Measurements from ENCODE around the gene MAGIX.

Gene MAGIX

DNA sequence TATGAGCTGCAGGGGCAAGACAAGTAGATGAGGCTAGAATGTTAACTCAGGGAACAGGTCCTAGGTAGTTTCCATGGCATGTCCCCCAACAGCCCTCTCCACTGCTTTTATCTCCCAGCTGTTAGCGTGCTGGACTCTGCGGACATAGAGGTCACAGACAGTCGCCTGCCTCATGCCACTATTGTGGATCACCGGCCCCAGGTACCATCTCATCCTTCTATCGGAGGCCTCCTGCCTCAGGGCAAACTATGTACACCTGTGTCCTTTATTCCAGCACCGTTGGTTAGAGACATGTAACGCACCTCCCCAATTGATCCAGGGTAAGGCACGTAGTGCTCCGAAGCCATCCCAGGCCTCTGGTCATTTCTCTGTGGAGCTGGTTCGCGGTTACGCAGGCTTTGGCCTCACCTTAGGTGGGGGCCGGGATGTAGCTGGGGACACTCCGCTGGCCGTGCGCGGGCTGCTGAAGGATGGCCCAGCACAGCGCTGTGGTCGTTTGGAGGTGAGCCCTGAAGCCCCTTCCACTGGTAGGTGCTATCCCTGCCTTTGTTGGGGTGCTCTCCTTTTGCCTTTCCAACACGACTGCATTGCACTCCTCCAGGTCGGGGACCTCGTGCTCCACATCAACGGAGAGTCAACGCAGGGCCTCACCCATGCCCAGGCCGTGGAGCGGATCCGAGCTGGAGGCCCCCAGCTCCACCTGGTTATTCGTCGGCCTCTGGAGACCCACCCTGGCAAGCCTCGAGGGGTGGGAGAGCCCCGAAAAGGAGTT, 2.2 kb downstream of the MAGIX start:
- TF ChIP-seq POLR2AphosphoS5 (IDR thresholded peaks at IDR 0.05; ENCODE audit: low read depth, low read length) = no peak
- no peak for TF ChIP-seq TAF1 (IDR thresholded peaks at IDR 0.05; ENCODE audit: borderline replicate concordance, insufficient read depth, low read length)
- TF ChIP-seq FOXP2 (optimal IDR thresholded peaks at IDR 0.05; ENCODE audit: borderline replicate concordance, extremely low read depth, extremely low read length, insufficient read depth) = no peak
- no peak for TF ChIP-seq SIN3A (IDR thresholded peaks at IDR 0.05; ENCODE audit: borderline replicate concordance, insufficient read depth, low read length)
- TF ChIP-seq, protein P1, sequence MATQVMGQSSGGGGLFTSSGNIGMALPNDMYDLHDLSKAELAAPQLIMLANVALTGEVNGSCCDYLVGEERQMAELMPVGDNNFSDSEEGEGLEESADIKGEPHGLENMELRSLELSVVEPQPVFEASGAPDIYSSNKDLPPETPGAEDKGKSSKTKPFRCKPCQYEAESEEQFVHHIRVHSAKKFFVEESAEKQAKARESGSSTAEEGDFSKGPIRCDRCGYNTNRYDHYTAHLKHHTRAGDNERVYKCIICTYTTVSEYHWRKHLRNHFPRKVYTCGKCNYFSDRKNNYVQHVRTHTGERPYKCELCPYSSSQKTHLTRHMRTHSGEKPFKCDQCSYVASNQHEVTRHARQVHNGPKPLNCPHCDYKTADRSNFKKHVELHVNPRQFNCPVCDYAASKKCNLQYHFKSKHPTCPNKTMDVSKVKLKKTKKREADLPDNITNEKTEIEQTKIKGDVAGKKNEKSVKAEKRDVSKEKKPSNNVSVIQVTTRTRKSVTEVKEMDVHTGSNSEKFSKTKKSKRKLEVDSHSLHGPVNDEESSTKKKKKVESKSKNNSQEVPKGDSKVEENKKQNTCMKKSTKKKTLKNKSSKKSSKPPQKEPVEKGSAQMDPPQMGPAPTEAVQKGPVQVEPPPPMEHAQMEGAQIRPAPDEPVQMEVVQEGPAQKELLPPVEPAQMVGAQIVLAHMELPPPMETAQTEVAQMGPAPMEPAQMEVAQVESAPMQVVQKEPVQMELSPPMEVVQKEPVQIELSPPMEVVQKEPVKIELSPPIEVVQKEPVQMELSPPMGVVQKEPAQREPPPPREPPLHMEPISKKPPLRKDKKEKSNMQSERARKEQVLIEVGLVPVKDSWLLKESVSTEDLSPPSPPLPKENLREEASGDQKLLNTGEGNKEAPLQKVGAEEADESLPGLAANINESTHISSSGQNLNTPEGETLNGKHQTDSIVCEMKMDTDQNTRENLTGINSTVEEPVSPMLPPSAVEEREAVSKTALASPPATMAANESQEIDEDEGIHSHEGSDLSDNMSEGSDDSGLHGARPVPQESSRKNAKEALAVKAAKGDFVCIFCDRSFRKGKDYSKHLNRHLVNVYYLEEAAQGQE (IDR thresholded peaks at IDR 0.05; ENCODE audit: insufficient read depth in 1 of 2, low read depth in 2 of 2, low read length in 2 of 2) = no peak

DNA sequence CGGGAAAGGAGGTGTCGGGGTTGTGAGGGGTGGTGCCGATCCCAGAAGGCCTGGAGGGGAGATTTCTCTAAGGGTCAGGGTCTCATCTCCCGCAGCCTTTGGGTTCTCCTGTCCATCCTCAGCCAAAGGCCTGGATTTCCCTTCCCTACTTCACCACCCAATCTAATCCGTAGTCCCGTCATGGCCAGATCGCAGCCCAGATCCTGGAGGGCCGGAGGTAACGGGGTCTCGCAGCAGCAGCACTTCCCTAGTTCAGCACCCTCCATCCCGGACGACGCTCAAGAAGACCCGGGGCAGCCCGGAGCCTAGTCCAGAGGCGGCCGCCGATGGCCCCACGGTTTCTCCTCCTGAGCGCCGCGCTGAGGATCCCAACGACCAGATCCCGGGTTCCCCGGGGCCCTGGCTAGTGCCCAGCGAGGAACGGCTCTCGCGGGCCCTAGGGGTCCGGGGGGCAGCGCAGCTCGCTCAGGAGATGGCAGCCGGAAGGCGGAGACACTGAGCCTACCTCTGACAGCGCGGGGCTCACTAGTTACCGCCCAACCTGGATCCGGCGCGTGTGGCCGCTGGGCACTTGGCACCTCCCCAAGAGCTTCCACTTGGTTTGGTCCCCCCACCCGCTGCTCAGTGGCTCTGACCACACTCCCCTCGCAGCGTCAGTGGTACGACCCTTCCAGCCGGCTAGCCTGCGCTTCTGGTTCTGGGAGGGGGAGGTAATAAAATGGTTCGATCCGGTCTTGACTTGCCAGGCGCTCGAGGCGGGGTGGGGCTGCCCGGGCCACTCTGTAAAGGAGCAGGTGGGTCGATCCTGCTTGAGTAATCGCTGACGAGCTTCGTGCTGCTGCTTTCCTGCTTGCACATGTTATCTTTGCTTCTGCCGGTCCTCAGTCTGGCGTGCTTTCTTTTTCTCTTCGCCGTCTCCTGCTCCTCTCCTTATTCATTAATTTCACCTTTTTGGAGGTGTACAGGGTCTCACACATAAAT, 3.6 kb downstream of the MAGIX start:
- TF ChIP-seq, protein P1 (IDR thresholded peaks at IDR 0.05; ENCODE audit: insufficient read depth in 1 of 2, low read depth in 2 of 2, low read length in 2 of 2) = no peak
- TF ChIP-seq POLR2AphosphoS5 (IDR thresholded peaks at IDR 0.05; ENCODE audit: low read depth, low read length) (no peak), SIN3A (IDR thresholded peaks at IDR 0.05; ENCODE audit: borderline replicate concordance, insufficient read depth, low read length) (no peak), FOXP2 (optimal IDR thresholded peaks at IDR 0.05; ENCODE audit: borderline replicate concordance, extremely low read depth, extremely low read length, insufficient read depth) (no peak), TAF1 (IDR thresholded peaks at IDR 0.05; ENCODE audit: borderline replicate concordance, insufficient read depth, low read length) (no peak)

- TF ChIP-seq FOXP2 (optimal IDR thresholded peaks at IDR 0.05; ENCODE audit: borderline replicate concordance, extremely low read depth, extremely low read length, insufficient read depth) (peak; percentile 40), POLR2AphosphoS5 (IDR thresholded peaks at IDR 0.05; ENCODE audit: low read depth, low read length) (no peak), TAF1 (IDR thresholded peaks at IDR 0.05; ENCODE audit: borderline replicate concordance, insufficient read depth, low read length) (peak; percentile 43; the same call in 1 of the 2 replicates)
Observed at GRCh38 chrX:49166914-49167739, 4.6 kb downstream of the MAGIX start.

DNA sequence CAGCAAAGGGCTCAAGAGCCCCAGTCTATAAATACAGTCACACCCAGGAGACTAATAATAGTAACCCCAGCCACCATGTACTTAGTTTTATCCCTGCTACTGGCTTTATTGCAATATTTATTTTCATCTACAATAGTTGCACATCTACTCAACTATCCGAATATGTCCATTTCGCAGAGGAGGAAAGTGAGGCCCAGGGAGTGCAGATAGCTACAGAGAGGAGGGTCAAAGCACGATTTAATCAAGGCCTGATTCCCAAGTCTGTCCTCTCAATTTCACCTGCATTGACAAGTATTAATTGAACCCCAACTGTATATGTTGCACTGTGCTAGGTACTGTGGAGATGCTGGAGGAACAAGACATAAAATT, 5.2 kb downstream of the MAGIX start:
- TF ChIP-seq FOXP2 (optimal IDR thresholded peaks at IDR 0.05; ENCODE audit: borderline replicate concordance, extremely low read depth, extremely low read length, insufficient read depth) = no peak

DNA sequence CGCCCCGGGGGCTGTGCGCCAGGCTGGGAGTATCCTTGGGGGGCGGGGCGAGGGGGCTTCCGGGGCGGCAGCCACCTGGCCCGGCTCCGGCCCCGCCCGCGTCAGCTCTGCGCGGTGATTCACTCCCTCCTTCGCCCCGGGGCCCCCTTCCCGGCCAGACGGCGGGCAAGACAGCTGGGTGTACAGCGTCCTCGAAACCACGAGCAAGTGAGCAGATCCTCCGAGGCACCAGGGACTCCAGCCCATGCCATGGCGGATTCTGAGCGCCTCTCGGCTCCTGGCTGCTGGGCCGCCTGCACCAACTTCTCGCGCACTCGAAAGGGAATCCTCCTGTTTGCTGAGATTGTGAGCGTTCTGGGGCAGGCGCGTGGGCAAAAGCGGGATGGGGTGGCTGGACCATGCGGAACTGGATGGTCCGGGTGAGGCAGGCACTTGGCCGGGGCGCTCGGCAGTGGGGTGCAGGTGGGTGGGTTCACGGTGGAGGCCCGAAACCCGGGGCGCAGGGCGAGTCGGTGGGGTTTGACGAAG, 9.3 kb downstream of the MAGIX start, which contains the start of gene PLP2:
TSS of gene PLP2 (plus strand) at position 147 of the 528 bp plus-strand sequence. CDS start at position 250, 103 bp downstream.
- TF ChIP-seq SIN3A (IDR thresholded peaks at IDR 0.05; ENCODE audit: borderline replicate concordance, insufficient read depth, low read length) (no peak), FOXP2 (optimal IDR thresholded peaks at IDR 0.05; ENCODE audit: borderline replicate concordance, extremely low read depth, extremely low read length, insufficient read depth) (no peak), TAF1 (IDR thresholded peaks at IDR 0.05; ENCODE audit: borderline replicate concordance, insufficient read depth, low read length) (no peak), POLR2AphosphoS5 (IDR thresholded peaks at IDR 0.05; ENCODE audit: low read depth, low read length) (no peak)
- TF ChIP-seq, protein P1 (IDR thresholded peaks at IDR 0.05; ENCODE audit: insufficient read depth in 1 of 2, low read depth in 2 of 2, low read length in 2 of 2) = no peak
